Duodenal mucosa (tissue), 2 donors: Measurements from ENCODE around the gene NRIP1.

Source experiments
- H3K27ac ChIP-seq: one replicate; pipeline ENCODE4 v1.7.0; 2013; ENCODE audit warnings: low read depth, low read length
- H3K27me3 ChIP-seq, 2 donors: one replicate each; pipeline ENCODE4 v1.7.0; 2013; ENCODE audit warnings: low read length in 2 of 2, control low read depth in 1 of 2; ENCODE audit not compliant: insufficient read depth in 2 of 2, control insufficient read depth in 1 of 2
- H3K36me3 ChIP-seq, 2 donors: one replicate each; pipeline ENCODE4 v1.7.0; 2013; ENCODE audit warnings: low read length in 2 of 2, control low read depth in 1 of 2; ENCODE audit not compliant: insufficient read depth in 2 of 2, control insufficient read depth in 1 of 2
- H3K4me1 ChIP-seq, 2 donors: one replicate each; pipeline ENCODE4 v1.7.0; 2013; ENCODE audit warnings: low read length in 2 of 2, control low read depth in 1 of 2; ENCODE audit not compliant: insufficient read depth in 2 of 2, control insufficient read depth in 1 of 2
- H3K4me3 ChIP-seq, 2 donors: one replicate each; pipeline ENCODE4 v1.7.0; 2013; ENCODE audit warnings: low read length in 2 of 2, low read depth in 1 of 2
- H3K9ac ChIP-seq, 2 donors: one replicate each; pipeline ENCODE4 v1.7.0; 2013; ENCODE audit warnings: low read length in 2 of 2, low read depth in 1 of 2
- H3K9me3 ChIP-seq, 2 donors: one replicate each; pipeline ENCODE4 v1.7.0; 2013; ENCODE audit warnings: low read length in 2 of 2, control low read depth in 1 of 2; ENCODE audit not compliant: control insufficient read depth in 1 of 2

Gene NRIP1

DNA sequence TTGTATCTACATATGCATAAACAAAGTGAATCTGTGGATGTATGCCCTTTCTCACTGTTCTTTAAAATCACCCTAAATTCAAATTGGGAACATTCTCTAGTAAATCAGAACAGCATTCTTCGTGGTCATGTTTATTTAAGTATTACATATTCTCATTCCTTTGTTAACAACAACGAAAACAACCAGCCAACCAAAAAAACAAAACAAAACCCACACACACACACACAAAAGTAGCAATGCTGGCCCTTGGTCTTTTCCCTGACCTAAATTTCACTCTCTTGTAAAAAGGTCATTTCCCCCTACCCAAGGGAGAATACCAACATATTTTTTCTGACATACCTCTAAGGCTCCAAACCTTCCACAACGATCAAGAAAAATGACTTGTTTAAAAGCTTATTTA lies 102.6 kb downstream of the NRIP1 start:
- H3K27me3 ChIP-seq = no peaks in the 10 kb centered on the region
- no peak overlapping the region for H3K27ac ChIP-seq
- H3K9me3 ChIP-seq = no peaks in the 10 kb centered on the region
- peaks cover 22 to 23% of the 10 kb centered on the region in 2 donors for H3K36me3 ChIP-seq
- no peaks in the 10 kb centered on the region for H3K4me1 ChIP-seq
- H3K9ac ChIP-seq = no peak overlapping the region
- H3K4me3 ChIP-seq = no peak overlapping the region

DNA sequence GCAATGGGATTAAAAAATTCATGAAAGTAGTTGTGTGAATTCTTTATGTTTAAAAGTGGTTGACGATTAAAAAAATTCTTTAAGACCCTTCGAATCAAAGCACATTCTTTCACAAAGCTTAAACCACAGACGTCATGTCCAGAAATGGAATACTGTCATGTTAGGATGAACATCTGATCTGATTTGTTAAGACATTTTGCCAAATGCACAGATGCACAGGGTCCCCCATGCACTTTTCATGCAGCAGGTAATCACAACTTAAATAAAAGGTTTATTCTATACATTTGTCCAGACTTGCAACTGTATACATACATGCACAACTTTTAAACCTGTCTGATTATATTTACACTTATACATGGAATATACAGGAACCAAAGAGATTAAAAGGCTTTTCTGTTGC lies 103.3 kb downstream of the NRIP1 start:
- Histone ChIP-seq H3K9ac (no peak overlapping the region), H3K27ac (no peak overlapping the region), H3K27me3 (no peaks in the 10 kb centered on the region), H3K9me3 (no peaks in the 10 kb centered on the region), H3K4me3 (no peak overlapping the region), H3K4me1 (no peaks in the 10 kb centered on the region), H3K36me3 (peaks cover 15 to 16% of the 10 kb centered on the region in 2 donors)

DNA sequence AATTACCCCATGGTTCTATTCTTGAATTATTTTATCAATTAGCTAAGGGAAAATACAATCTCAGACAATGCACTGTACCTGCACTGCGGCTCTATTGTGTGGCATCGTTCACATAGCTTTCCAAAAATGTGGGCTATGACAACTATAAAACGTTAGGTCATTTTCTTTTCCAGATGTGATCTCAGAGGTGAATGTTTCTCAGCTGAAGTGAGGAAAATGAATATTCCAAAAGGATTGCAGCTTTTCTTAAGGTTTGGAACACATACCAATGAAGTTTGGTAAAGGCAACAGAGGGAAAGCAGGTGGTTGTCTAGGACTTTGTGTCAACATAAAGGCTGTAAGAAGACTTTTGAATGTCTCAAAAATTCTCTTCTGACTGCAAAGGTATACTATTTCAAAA lies 105.5 kb downstream of the NRIP1 start:
- no peak overlapping the region for H3K9ac ChIP-seq
- no peak overlapping the region for H3K4me3 ChIP-seq
- H3K4me1 ChIP-seq = no peaks in the 10 kb centered on the region
- peaks cover 3% of the 10 kb centered on the region in 2 donors for H3K36me3 ChIP-seq
- H3K27me3 ChIP-seq = no peaks in the 10 kb centered on the region
- no peaks in the 10 kb centered on the region for H3K9me3 ChIP-seq
- H3K27ac ChIP-seq = no peak overlapping the region

DNA sequence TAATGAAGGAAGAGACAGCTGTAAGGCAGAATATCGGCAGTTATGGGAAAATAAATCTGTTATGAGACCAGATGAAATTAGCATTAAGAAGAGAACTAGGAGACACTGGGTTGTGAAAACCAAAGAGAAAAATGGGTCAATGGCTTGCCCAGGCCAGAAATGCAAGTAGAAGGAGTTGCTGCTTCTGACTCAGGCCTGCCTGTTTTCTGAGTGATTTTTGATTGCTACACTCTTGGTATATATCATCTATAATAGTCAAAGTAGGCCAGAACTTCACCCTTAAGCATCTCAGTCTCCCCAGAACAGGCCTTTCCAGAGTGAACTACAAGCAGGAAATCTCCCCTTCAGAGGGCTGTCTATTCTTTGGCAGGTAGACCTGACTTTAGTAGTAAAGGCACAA lies 107.0 kb downstream of the NRIP1 start:
- Histone ChIP-seq H3K27me3 (no peaks in the 10 kb centered on the region), H3K4me3 (no peak overlapping the region), H3K36me3 (no peaks in the 10 kb centered on the region), H3K9me3 (no peaks in the 10 kb centered on the region), H3K9ac (no peak overlapping the region), H3K27ac (no peak overlapping the region), H3K4me1 (no peaks in the 10 kb centered on the region)

DNA sequence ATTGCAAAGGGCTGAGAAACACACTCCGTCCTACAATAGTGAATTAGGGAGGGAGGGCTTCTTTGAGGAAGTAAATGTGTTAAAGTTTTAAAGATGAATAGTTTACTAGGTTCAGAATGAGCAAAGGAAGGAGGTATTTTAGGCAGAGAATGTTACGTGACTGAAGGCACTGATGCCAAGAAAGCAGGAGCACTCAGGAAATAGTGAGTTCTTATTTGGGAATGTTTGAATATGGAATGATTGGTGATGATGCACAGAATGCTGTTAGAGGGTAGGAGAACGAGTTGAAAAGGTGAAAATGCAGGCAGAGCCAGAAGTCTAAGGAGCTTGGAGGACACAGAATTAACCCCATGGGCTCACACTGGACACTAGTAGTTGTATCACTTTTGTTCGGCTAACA lies 108.0 kb downstream of the NRIP1 start:
- Histone ChIP-seq H3K27ac (no peak overlapping the region), H3K9ac (no peak overlapping the region), H3K27me3 (no peaks in the 10 kb centered on the region), H3K36me3 (no peaks in the 10 kb centered on the region), H3K9me3 (no peaks in the 10 kb centered on the region), H3K4me1 (no peaks in the 10 kb centered on the region), H3K4me3 (no peak overlapping the region)

DNA sequence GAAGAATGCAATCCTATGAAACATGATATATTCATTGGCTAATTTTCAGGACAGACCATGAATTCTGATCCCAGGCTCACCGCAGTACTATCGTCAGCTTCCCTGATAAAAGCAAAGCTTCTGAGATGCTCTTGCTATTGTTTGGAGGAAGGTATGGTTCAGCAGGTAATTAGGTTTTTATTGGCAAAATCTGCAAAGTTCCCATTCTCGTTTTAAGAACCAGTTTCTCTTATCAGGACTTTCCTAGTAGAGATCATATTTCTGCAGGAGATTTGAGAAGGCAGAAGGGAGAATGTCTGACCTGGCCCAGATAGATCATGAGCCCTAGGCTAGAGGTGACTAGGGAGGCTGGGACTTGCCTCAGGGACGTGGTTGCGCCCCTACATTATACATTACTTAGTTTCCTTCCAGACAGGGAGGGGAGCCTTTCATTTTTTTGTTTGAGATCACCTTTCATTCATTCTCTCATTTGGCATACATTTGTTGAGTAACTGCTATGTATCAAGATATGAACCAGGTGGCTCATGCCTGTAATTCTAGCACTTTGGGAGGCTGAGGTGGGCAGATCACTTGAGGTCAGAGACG lies 108.8 kb downstream of the NRIP1 start:
- H3K9me3 ChIP-seq = no peaks in the 10 kb centered on the region
- H3K4me3 ChIP-seq = no peak overlapping the region
- H3K27ac ChIP-seq = no peak overlapping the region
- no peaks in the 10 kb centered on the region for H3K36me3 ChIP-seq
- no peaks in the 10 kb centered on the region for H3K4me1 ChIP-seq
- no peak overlapping the region for H3K9ac ChIP-seq
- H3K27me3 ChIP-seq = no peaks in the 10 kb centered on the region

DNA sequence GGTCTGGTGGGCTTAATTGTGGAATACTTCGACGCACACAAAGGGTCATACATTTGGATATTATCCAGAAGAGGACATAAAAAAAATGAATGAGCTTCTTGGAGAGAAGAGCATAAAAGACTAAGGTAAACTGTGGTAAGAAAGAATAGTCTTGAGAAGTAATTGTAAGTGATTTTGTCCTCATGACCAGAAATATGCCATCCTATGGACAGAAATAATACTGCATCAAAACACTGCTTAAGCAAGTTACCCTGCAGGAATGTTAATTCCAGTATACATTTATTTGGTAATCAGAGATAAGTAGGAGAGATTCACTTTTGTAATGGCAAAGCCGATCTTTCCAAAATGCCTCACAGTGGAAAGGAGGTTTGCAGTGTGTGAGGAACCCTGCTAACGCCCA lies 111.9 kb downstream of the NRIP1 start:
- Histone ChIP-seq H3K27me3 (no peaks in the 10 kb centered on the region), H3K9ac (no peak overlapping the region), H3K4me1 (no peaks in the 10 kb centered on the region), H3K27ac (no peak overlapping the region), H3K36me3 (no peaks in the 10 kb centered on the region), H3K9me3 (peaks cover 0 to 6% of the 10 kb centered on the region in 2 donors), H3K4me3 (no peak overlapping the region)

DNA sequence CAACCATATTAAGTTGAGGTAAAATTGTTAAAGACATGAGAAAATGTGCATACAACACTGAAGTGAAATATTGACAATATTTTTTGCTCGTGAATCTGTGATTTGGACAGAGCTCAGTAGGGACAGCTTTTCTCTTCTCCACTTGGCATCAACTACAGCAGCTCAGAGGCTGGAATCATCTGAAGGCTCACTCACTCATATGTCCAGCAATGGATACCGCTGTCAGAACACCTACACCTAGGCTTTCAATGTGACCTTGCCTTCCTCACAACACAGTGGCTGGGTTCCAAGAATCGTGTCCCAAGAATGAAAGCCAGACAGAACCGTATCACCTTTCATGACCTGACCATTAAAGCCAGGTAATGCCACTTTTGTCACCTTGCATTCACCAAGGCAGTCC lies 115.2 kb downstream of the NRIP1 start:
- H3K27ac ChIP-seq = no peak overlapping the region
- H3K4me3 ChIP-seq = no peak overlapping the region
- H3K4me1 ChIP-seq = no peaks in the 10 kb centered on the region
- no peaks in the 10 kb centered on the region for H3K36me3 ChIP-seq
- H3K9me3 ChIP-seq = peaks cover 0 to 6% of the 10 kb centered on the region in 2 donors
- H3K9ac ChIP-seq = no peak overlapping the region
- no peaks in the 10 kb centered on the region for H3K27me3 ChIP-seq

DNA sequence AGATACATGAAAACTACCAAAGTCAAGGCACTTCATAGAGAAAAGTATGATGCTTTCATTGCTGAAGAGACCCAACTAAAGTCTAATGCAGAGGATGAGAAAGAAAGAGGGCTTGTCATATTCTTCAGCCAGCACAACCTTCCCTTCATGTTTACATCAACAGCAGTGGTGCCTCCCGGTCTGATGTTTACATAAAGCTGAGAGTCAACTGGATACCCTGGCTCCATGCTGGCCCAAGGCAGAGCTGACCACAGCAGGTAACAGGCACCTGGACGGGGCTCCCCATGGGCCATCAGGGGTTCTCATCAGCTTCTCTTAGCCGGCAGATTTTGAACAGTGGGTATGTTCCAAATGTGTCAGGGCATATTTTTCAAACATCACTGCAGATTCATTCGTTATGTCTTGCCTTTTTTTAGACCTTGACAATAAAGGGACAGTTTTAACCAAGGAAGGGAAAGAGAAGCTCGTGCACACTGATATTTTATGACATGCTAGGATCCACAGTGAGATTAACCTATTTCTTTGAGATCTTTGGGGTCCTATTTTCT lies 117.1 kb downstream of the NRIP1 start:
- Histone ChIP-seq H3K4me3 (no peak overlapping the region), H3K9me3 (peaks cover 0 to 6% of the 10 kb centered on the region in 2 donors), H3K9ac (no peak overlapping the region), H3K36me3 (no peaks in the 10 kb centered on the region), H3K27ac (no peak overlapping the region), H3K27me3 (no peaks in the 10 kb centered on the region), H3K4me1 (no peaks in the 10 kb centered on the region)

DNA sequence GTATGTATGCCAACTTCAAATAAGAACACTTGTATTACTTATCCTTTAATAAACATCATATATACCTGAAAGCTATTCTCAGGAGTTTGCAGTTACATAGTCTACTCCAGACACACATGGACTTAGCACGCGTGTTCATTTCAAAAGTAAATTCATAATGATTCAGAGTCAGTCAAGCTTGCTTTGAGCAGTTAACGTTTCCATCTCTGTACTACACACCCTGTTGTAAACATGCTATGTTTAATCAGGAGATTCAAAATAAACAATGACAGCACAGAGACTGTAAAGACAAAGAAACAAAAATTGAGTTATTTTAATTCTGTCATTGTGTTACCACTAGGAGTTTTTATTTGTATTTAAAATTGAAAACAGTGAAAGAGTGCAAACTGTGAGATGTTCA lies 119.6 kb downstream of the NRIP1 start:
- Histone ChIP-seq H3K27me3 (no peaks in the 10 kb centered on the region), H3K4me3 (no peak overlapping the region), H3K9ac (no peak overlapping the region), H3K27ac (no peak overlapping the region), H3K4me1 (no peaks in the 10 kb centered on the region), H3K36me3 (no peaks in the 10 kb centered on the region), H3K9me3 (peaks cover 0 to 6% of the 10 kb centered on the region in 2 donors)
